ENCODE measurements around the gene BAD.

GRCh38 chr11:64267207-64267945, 17.1 kb downstream of the BAD start:
- TF ChIP-seq CTCF (IDR thresholded peaks at IDR 0.05) (no peak), POLR2AphosphoS5 (IDR thresholded peaks at IDR 0.05) (no peak), EP300 (IDR thresholded peaks at IDR 0.05) (no peak)

Data from stomach (tissue), 4 donors.